IPS-18a (cell line): ENCODE measurements around the gene CGNL1.

Experiments used
- H3K27ac ChIP-seq: one replicate; pipeline ENCODE4 v1.5.1; 2013; ENCODE audit warnings: low read length
- H3K27me3 ChIP-seq: one replicate; pipeline ENCODE4 v1.6.1; 2013; ENCODE audit warnings: mild to moderate bottlenecking, low read length; ENCODE audit not compliant: control insufficient read depth, insufficient read depth
- H3K36me3 ChIP-seq: one replicate; pipeline ENCODE4 v1.6.1; 2013; ENCODE audit warnings: low read depth, low read length; ENCODE audit not compliant: control insufficient read depth
- H3K4me1 ChIP-seq: one replicate; pipeline ENCODE4 v1.6.1; 2013; ENCODE audit warnings: low read depth, low read length; ENCODE audit not compliant: control insufficient read depth
- H3K4me3 ChIP-seq: one replicate; pipeline ENCODE4 v1.5.1; 2013; ENCODE audit warnings: low read length
- H3K9ac ChIP-seq: one replicate; pipeline ENCODE4 v1.6.1; 2013; ENCODE audit warnings: mild to moderate bottlenecking, low read length, moderate library complexity
- H3K9me3 ChIP-seq: one replicate; pipeline ENCODE4 v1.6.1; 2013; ENCODE audit warnings: low read depth, low read length; ENCODE audit not compliant: control insufficient read depth

CGNL1 gene

DNA sequence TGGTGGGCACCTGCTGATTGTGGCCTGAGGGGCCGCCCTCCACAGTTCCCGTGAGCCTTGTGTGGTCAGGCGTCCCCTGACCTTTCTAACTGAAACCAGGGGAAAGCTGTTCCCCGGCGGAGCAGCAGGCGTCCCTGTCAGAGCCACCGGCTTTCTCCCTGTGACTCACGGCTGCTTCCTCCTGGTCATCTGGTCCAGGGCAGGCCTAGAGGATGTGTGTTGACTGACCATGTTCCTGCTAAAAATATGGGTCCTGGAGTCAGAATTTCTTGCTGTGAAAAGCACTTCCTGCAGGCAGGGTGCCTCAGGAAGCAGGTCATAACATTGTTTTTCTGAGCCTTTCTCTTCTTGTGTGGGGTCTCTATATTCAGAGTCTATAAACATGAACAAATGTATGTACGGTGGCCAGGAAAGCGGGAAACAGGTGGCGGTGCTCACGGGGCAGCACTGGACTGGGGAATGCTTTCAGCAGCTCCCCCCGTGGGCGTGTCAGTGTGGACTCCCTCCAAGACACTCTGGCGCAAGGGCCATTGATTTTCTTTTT lies 38.4 kb upstream of the CGNL1 start:
- Histone ChIP-seq H3K9ac (no peak overlapping the region), H3K27ac (no peak overlapping the region), H3K4me1 (no peaks in the 10 kb centered on the region), H3K9me3 (no peaks in the 10 kb centered on the region), H3K36me3 (no peaks in the 10 kb centered on the region), H3K27me3 (no peaks in the 10 kb centered on the region), H3K4me3 (no peak overlapping the region)

DNA sequence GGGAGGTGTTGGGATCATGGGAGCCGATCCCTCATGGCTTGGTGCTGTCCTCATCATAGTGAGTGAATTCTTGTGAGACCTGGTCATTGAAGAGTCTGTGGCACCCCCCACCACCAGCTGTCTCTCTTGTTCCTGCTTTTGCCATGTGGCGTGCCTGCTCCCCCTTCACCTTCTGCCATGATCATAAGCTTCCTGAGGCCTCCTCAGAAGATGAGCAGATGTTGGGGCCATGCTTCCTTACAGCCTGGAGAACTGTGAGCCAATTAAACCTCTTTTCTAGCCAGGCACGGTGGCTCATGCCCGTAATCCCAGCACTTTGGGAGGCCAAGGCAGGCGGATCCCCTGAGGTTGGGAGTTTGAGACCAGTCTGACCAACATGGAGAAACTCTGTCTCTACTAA lies 37.0 kb upstream of the CGNL1 start:
- Histone ChIP-seq H3K36me3 (no peaks in the 10 kb centered on the region), H3K4me3 (no peak overlapping the region), H3K9me3 (no peaks in the 10 kb centered on the region), H3K27me3 (no peaks in the 10 kb centered on the region), H3K27ac (no peak overlapping the region), H3K4me1 (no peaks in the 10 kb centered on the region), H3K9ac (no peak overlapping the region)

DNA sequence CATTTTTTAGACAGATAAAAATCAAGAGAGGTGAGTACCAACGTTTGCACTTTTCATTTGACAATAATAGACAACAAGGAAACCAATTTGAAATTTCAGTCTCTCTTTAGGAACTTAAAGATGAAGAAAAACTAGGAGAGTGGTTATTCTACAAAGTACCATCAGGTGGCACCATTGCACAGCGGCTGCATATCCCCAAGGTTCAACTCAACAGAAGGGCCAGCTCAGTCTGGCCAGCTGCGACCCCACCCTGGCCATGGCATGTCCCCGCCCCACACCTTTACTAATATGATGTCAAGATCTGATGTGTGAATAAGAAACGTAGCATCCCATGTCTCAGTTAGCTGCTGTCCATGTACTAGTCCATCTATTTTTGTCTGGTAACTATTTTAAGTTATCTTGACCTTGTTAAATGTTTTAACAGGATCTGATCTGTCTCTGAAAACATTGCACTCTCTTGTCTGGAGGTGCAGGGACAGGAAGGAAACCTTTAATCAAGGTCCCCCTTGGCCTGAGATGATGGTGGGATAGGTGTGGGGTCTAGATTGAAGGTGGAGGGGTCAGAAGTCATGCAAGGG lies 35.5 kb upstream of the CGNL1 start:
- Histone ChIP-seq H3K27ac (no peak overlapping the region), H3K4me3 (no peak overlapping the region)

DNA sequence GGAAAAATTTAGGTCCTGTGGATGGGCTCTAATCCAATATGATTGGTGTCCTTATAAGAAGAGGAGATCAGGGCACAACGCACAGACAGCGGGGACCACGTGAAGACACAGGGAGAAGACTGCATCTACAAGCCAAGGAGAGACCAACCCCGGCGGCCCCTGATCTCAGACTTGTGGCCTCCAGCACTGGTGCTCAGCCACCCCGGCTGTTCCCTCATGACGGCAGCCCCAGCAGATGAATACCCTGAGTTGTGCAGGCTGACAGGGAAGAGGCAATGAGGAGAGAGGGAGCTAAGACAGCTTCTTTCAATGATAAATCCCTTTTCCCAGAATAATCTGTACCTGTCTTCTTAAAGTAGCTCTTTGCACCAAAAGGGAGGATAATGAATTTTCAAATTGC lies 33.3 kb upstream of the CGNL1 start:
- Histone ChIP-seq H3K9ac (no peak overlapping the region), H3K27me3 (no peaks in the 10 kb centered on the region), H3K9me3 (no peaks in the 10 kb centered on the region), H3K27ac (no peak overlapping the region), H3K36me3 (no peaks in the 10 kb centered on the region), H3K4me1 (peaks cover 6% of the 10 kb centered on the region), H3K4me3 (no peak overlapping the region)

More for the DNA sequence above, 35.5 kb upstream of the CGNL1 start:
- no peaks in the 10 kb centered on the region for H3K36me3 ChIP-seq
- H3K27me3 ChIP-seq: no peaks in the 10 kb centered on the region
- no peak overlapping the region for H3K9ac ChIP-seq
- H3K4me1 ChIP-seq: peaks cover 2% of the 10 kb centered on the region
- H3K9me3 ChIP-seq: no peaks in the 10 kb centered on the region

DNA sequence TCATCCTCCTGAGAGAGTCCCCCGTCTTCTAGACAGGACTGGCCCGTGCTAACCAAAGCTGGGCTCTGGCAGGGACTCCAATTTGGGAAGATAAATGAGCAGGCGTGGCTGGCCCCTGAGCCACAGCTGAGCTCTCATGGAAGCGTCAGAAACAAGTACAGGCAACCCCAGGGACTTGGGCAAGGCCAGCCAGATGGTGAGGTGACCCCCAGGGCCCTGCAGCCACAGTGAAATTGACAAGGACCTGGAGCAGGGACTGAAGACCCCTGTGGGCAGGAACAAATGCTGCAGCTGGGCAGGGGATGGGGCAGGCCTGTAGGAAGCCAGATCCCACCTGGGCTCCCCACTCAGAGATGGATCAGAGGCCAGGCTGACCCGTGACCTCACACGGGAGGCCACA lies 32.8 kb upstream of the CGNL1 start:
- no peak overlapping the region for H3K27ac ChIP-seq
- no peaks in the 10 kb centered on the region for H3K9me3 ChIP-seq
- no peaks in the 10 kb centered on the region for H3K27me3 ChIP-seq
- peaks cover 6% of the 10 kb centered on the region for H3K4me1 ChIP-seq
- H3K4me3 ChIP-seq: no peak overlapping the region
- H3K9ac ChIP-seq: no peak overlapping the region
- H3K36me3 ChIP-seq: no peaks in the 10 kb centered on the region

DNA sequence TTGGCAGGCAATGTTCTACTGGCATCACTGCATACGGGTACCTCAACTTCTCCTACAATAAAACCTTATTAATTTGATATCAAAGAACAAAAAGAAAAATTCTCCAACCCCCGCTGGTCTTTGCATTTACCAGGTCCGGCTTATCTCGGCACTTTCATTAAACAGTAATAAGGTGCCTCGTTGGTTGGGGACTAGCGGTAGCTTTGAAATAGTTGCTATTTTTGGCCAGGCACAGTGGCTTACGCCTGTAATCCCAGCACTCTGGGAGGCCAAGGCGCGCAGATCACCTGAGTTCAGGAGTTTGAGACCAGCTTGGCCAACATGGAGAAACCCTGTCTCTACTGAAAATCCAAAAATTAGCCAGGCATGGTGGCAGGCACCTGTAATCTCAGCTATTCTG lies 32.0 kb upstream of the CGNL1 start:
- Histone ChIP-seq H3K36me3 (no peaks in the 10 kb centered on the region), H3K9ac (no peak overlapping the region), H3K9me3 (no peaks in the 10 kb centered on the region), H3K27ac (no peak overlapping the region), H3K27me3 (no peaks in the 10 kb centered on the region), H3K4me1 (peaks cover 6% of the 10 kb centered on the region), H3K4me3 (no peak overlapping the region)

DNA sequence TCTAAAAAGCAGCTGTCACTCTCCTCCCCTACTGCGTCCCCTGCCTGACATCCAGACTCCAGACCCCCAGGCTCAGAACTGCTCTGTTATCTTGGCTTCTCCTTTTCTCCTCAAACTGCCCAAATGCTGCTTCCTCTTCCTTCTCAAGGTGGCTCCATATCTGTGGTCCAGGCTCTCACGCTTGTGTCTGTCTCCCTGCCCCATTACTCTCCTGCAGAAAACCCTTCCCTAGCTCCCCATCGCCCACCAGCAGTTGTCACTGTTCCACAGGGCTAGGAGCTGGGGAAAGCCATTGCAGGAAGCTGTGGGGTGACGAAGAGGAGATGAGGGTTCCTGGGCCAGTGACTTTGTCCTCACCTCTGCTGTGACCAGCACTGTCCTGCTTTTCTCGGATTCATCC lies 30.7 kb upstream of the CGNL1 start:
- Histone ChIP-seq H3K27me3 (no peaks in the 10 kb centered on the region), H3K27ac (no peak overlapping the region), H3K9me3 (no peaks in the 10 kb centered on the region), H3K4me3 (no peak overlapping the region), H3K36me3 (no peaks in the 10 kb centered on the region), H3K4me1 (peaks cover 6% of the 10 kb centered on the region), H3K9ac (no peak overlapping the region)

DNA sequence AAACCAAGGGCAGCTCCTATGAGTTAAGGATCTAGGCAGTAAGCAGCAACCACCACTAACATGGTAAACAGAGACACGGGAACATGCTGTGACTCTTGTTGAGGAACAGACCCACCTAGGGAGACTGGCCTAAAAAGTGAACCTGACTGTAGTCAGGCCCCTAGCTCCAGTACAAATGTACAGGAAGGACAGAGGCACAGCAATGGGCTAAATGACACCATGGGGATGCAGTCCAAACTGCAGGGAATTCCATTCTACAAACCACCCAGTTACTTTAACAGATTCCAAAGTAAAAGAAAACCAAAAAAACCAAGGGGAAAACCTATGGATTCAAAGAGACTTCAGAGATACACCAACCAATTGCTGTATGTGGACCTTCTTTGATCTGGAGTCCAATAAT lies 28.2 kb upstream of the CGNL1 start:
- H3K27ac ChIP-seq: no peak overlapping the region
- no peak overlapping the region for H3K9ac ChIP-seq
- no peak overlapping the region for H3K4me3 ChIP-seq

DNA sequence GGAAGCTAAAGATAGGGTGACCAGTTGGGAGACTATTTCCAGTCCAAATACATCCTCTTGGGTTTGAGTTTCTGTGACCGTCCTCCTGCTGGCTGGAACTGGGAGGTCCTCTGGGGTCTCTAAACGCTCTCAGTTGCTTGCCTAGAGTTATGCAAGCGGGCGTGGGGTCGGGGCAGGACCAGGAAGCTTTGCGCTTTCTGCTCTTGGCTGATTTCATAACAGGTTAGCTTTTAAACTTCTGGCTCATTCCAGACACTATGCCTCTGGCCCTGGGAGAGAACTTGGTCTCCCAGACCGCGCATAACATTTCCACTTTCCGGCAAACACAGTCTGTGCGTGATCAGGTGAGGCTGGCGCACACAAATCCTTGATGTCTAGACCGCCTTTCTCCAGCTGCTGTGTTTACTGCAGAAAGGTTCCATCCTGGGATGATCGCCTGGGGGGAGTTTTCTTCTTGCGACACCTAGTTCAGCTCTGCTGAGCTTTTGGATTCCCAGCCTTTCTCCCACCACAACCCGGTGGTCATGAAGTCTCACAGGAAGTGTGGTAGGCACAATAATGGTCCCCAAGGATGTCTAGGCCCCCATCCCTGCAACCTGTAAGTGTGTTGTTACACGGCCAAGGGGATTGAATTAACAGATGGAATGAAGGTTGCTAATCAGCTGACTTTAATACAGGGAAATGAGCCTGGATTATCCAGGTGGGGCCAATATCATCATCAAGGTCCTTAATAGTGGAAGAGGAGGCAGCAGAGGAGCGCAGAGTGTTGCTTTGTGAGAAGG lies 23.6 kb upstream of the CGNL1 start:
- Histone ChIP-seq H3K9me3 (no peaks in the 10 kb centered on the region), H3K4me1 (peaks cover 22% of the 10 kb centered on the region), H3K9ac (no peak overlapping the region), H3K27ac (no peak overlapping the region), H3K27me3 (no peaks in the 10 kb centered on the region), H3K36me3 (no peaks in the 10 kb centered on the region), H3K4me3 (no peak overlapping the region)

More for the DNA sequence above, 28.2 kb upstream of the CGNL1 start:
- Histone ChIP-seq H3K36me3 (no peaks in the 10 kb centered on the region), H3K4me1 (peaks cover 11% of the 10 kb centered on the region), H3K9me3 (no peaks in the 10 kb centered on the region), H3K27me3 (no peaks in the 10 kb centered on the region)

DNA sequence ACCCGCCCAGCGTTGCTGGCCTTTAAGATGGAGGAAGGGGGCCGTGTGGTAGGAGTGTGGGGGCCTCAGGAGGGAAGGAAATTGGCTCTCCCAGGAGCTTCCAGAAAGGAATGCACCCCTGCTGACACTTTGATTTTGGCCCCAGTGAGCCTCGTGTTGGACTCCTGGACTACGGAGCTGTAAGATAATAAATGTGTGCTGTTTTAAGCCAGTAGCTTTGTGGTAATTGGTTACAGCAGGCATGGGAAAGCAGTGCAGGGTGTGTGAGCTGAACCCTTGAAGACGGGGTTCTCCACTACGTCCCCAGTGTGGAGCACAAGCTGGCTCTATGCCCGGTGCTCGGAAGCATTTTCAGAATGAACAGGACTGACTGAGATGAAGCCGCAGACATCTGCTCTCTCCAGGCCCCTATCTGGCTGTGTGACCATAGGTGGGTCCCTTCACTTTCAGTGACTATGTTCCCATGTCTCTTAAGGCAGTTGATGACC lies 22.9 kb upstream of the CGNL1 start:
- H3K4me3 ChIP-seq: no peak overlapping the region
- H3K9me3 ChIP-seq: no peaks in the 10 kb centered on the region
- H3K27ac ChIP-seq: no peak overlapping the region
- no peaks in the 10 kb centered on the region for H3K36me3 ChIP-seq
- no peak overlapping the region for H3K9ac ChIP-seq
- peaks cover 22% of the 10 kb centered on the region for H3K4me1 ChIP-seq
- H3K27me3 ChIP-seq: no peaks in the 10 kb centered on the region

DNA sequence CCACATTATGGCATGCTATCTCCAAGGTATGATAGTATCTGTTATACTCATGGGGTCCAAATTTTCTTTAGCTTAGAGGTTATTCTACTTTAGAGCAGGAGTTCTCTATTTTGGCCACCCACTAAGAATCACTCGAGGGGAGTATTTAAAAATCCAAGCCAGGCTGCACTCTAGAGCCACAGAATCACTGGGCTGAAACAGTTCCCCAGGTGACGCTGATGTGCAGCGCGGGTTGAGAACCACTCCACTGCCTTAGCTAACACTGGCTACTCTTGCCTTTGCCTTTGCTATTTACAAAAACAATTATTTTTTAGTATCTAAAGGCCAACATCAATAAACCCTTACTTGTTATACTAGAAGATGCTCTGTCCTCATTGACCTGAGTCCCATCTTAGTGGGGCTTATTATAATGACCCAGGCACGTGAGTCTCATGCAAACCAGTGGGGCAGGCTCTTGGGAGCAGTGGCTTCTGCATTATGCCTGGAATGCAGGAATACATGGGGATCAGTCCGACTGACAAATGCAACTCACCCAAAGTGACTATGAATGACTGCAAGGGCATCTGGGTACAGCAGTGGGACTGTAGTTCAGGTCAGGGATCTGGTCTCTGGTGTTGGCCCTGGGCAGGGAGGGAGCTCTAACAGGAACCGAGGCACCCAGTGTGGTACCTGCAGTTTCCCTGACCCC lies 21.7 kb upstream of the CGNL1 start:
- peaks cover 22% of the 10 kb centered on the region for H3K4me1 ChIP-seq
- no peak overlapping the region for H3K4me3 ChIP-seq
- no peaks in the 10 kb centered on the region for H3K9me3 ChIP-seq
- H3K27ac ChIP-seq: no peak overlapping the region
- H3K9ac ChIP-seq: no peak overlapping the region
- H3K27me3 ChIP-seq: no peaks in the 10 kb centered on the region
- H3K36me3 ChIP-seq: no peaks in the 10 kb centered on the region
